K562 (cell line): Measurements from ENCODE around the gene SLC15A1. TPM values are rescaled to one million over a fixed set of nuclear protein-coding genes. Genes with fewer than 3 reads are reported as not detected.

Source experiments
- ATAC-seq: fragments of 200-7000 bp; cut with Tn5 transposase; 3 replicates; pipeline ENCODE4 v1.9.1; 2020; ENCODE audit warnings: moderate library complexity
- BruUV-seq: library from RNA; stranded (reverse); fragments of 400-500 nt; replicated peaks from 2 replicates; lab custom pipeline; 2021; lab: Mats Ljungman, UMichigan
- CTCF ChIA-PET: fragments of 300-600 bp; formaldehyde crosslinking; extraction: SDS; loops from one replicate; lab custom pipeline; 2021; ENCODE audit warnings: low intra/inter-chr PET ratio; lab: Yijun Ruan, JAX
- POLR2A ChIA-PET: fragments of 300-600, 350-650 bp; sonication (Branson Sonifier 250); formaldehyde crosslinking; extraction: SDS; loops from one replicate; lab custom pipeline; 2021; ENCODE audit warnings: antibody characterized with exemption, inconsistent platforms; lab: Yijun Ruan, JAX
- DNase-seq, 4 experiments: peaks; one replicate each; pipeline versions ENCODE4 v3.0.0 to v3.0.0-alpha.2; 2011 to 2018; ENCODE audit warnings: low spot score in 3 of 4, mixed read lengths in 3 of 4; ENCODE audit errors: extremely low read depth in 1 of 4
- FAIRE-seq: peaks from 2 replicates; lab custom pipeline; 2011; peaks lifted over from hg19 to GRCh38; lab: Jason Lieb, UNC
- H2AFZ ChIP-seq: 2 replicates; pipeline ENCODE4 v1.6.0; 2011; ENCODE audit warnings: low read depth, low read length, control low read depth, inconsistent platforms
- H3K27ac ChIP-seq: fragments of 200-600 bp; 3 replicates; pipeline ENCODE4 v1.8.0; 2011; ENCODE audit warnings: low read depth, mild to moderate bottlenecking, control low read depth, inconsistent platforms, low read length, moderate library complexity, mixed read lengths; ENCODE audit errors: extremely low read depth
- H3K27me3 ChIP-seq, 2 experiments: fragments of 300-600 bp in 1 of 2; 2 replicates in 1 of 2; 3 replicates in 1 of 2; pipeline versions ENCODE4 v1.6.0 to v1.8.0; 2011; ENCODE audit warnings: inconsistent platforms in 2 of 2, low read length in 2 of 2, mild to moderate bottlenecking in 1 of 2, mixed read lengths in 1 of 2, moderate library complexity in 1 of 2; ENCODE audit not compliant: control insufficient read depth in 2 of 2, insufficient read depth in 2 of 2
- H3K36me3 ChIP-seq: fragments of 300-600 bp; 3 replicates; pipeline ENCODE4 v1.8.0; 2011; ENCODE audit warnings: mild to moderate bottlenecking, low read length, inconsistent platforms; ENCODE audit not compliant: control insufficient read depth, insufficient read depth
- H3K4me1 ChIP-seq, 2 experiments: fragments of 200-600 bp in 1 of 2; replicated peaks in 1 of 2; 2 replicates in 1 of 2; 3 replicates in 1 of 2; pipeline versions ENCODE4 v1.5.1 to v1.8.0; 2011; ENCODE audit warnings: inconsistent platforms in 2 of 2, low read length in 2 of 2, mild to moderate bottlenecking in 1 of 2, mixed read lengths in 1 of 2, moderate library complexity in 1 of 2; ENCODE audit not compliant: control insufficient read depth in 2 of 2, insufficient read depth in 2 of 2
- H3K4me2 ChIP-seq: 2 replicates; pipeline ENCODE4 v1.6.1; 2011; ENCODE audit warnings: low read length, control low read depth, inconsistent platforms, mixed read lengths; ENCODE audit not compliant: insufficient read depth
- H3K4me3 ChIP-seq: fragments of 200-600 bp; sonication (generic), shearing (Covaris generic); 2 replicates; pipeline ENCODE4 v1.5.1; 2016; ENCODE audit warnings: control low read depth, inconsistent platforms
- H3K79me2 ChIP-seq: fragments of 200-600 bp; 3 replicates; pipeline ENCODE4 v1.8.0; 2011; ENCODE audit warnings: low read length, inconsistent platforms; ENCODE audit not compliant: control insufficient read depth, insufficient read depth
- H3K9ac ChIP-seq, 2 experiments: 2 replicates each; pipeline versions ENCODE4 v1.6.0 to v1.6.1; 2011; ENCODE audit warnings: low read depth in 2 of 2, low read length in 2 of 2, control low read depth in 1 of 2, inconsistent platforms in 1 of 2, mild to moderate bottlenecking in 1 of 2, mixed read lengths in 1 of 2; ENCODE audit not compliant: insufficient read depth in 1 of 2
- H3K9me1 ChIP-seq: one replicate; pipeline ENCODE4 v1.6.0; 2011; ENCODE audit warnings: inconsistent platforms, mild to moderate bottlenecking, low read length, moderate library complexity; ENCODE audit not compliant: control insufficient read depth, insufficient read depth
- H3K9me3 ChIP-seq: replicated peaks from 2 replicates; pipeline ENCODE4 v1.5.1; 2011; ENCODE audit warnings: low read depth, low read length, inconsistent platforms; ENCODE audit not compliant: control insufficient read depth, insufficient read depth
- H4K20me1 ChIP-seq: replicated peaks from 2 replicates; pipeline ENCODE4 v1.6.1; 2011; ENCODE audit warnings: low read length, inconsistent platforms, mixed read lengths; ENCODE audit not compliant: control insufficient read depth, insufficient read depth
- CBFB ChIP-seq: sonication (generic); formaldehyde crosslinking; IDR thresholded peaks from 2 replicates; pipeline ENCODE4 v1.4.0; 2020; ENCODE audit warnings: mild to moderate bottlenecking, missing genetic modification reagents
- CHD7 ChIP-seq: fragments of 200-600 bp; sonication (generic); IDR thresholded peaks from one replicate; pipeline ENCODE4 v1.6.1; 2012; ENCODE audit warnings: mild to moderate bottlenecking, low read depth, low read length, inconsistent platforms
- DLX4 ChIP-seq: fragments of 250-450 bp; sonication (Bioruptor Pico); IDR thresholded peaks from 2 replicates; pipeline ENCODE4 v1.6.1; 2021; ENCODE audit warnings: mild to moderate bottlenecking
- MBD2 ChIP-seq: sonication (generic); IDR thresholded peaks from 2 replicates; pipeline ENCODE4 v1.6.1; 2016; ENCODE audit warnings: low read depth, borderline replicate concordance
- NCOA4 ChIP-seq: fragments of 450-650 bp; IDR thresholded peaks from 2 replicates; pipeline ENCODE4 v1.6.1; 2018; ENCODE audit warnings: mild to moderate bottlenecking; ENCODE audit not compliant: partially characterized antibody
- SPI1 ChIP-seq: IDR thresholded peaks from 2 replicates; pipeline ENCODE4 v1.6.1; 2011; ENCODE audit warnings: low read depth, low read length, control low read depth, borderline replicate concordance
- SRSF9 ChIP-seq: fragments of 200-400 bp; formaldehyde crosslinking; IDR thresholded peaks from 2 replicates; pipeline ENCODE4 v1.6.1; 2017; ENCODE audit warnings: low read depth, low read length, borderline replicate concordance
- TAF7 ChIP-seq: fragments of 450-650 bp; IDR thresholded peaks from 2 replicates; pipeline ENCODE4 v1.6.1; 2016; ENCODE audit warnings: missing genetic modification characterization, missing compliant biosample characterization
- TAF9B ChIP-seq: fragments of 450-650 bp; IDR thresholded peaks from 2 replicates; pipeline ENCODE4 v1.6.1; 2018; ENCODE audit warnings: mild to moderate bottlenecking; ENCODE audit not compliant: partially characterized antibody
- TBL1XR1 ChIP-seq, 2 experiments: IDR thresholded peaks; 2 replicates each; pipeline ENCODE4 v1.6.1; 2012; ENCODE audit warnings: improper control_type of control experiment in 2 of 2, low read length in 2 of 2, mild to moderate bottlenecking in 1 of 2
- ZBTB17 ChIP-seq: fragments of 450-650 bp; formaldehyde crosslinking; IDR thresholded peaks from 2 replicates; pipeline ENCODE4 v1.4.0; 2020; ENCODE audit warnings: mild to moderate bottlenecking
- ZNF282 ChIP-seq: sonication (generic); formaldehyde crosslinking; IDR thresholded peaks from 2 replicates; pipeline ENCODE4 v1.8.1; 2023; ENCODE audit warnings: missing genetic modification reagents
- ZNF830 ChIP-seq: fragments of 250-450 bp; sonication (Bioruptor Pico); IDR thresholded peaks from 2 replicates; pipeline ENCODE4 v1.5.0; 2021; ENCODE audit warnings: mild to moderate bottlenecking
- WGBS: fragments of 100-300 bp; shearing (Covaris generic); methylation state at CpG from one replicate; pipeline ENCODE4 v1.1.6; 2016; ENCODE audit warnings: low coverage, mixed read lengths; ENCODE audit not compliant: insufficient coverage; ENCODE audit errors: missing lambda C conversion rate; 5-methylcytosine and 5-hydroxymethylcytosine counted together
- in situ Hi-C: fragments of 300-500 bp; cut with MboI; formaldehyde crosslinking; loops from 4 replicates; pipeline ENCODE4 v1.15.0; 2018; ENCODE audit warnings: inconsistent platforms, mixed read lengths
- intact Hi-C: fragments of 100-400 bp; cut with micrococcal nuclease; formaldehyde crosslinking; loops from 2 replicates; pipeline ENCODE4 v1.14.2; 2022
- polyA plus RNA-seq, 8 experiments: library from polyadenylated mRNA; depleted of rRNA in 4 of 8; stranded (reverse) in 5 of 8; unstranded in 3 of 8; fragments of >200 nt; fragmentation: Nextera tagmentation in 2 of 8; fragmentation: Illumina TruSeq in 1 of 8; extraction: Ambion mirVana in 2 of 8; extraction: Trizol in 1 of 8; gene quantifications; 2 replicates each; pipeline versions ENCODE4 v1.2.1 to v1.2.3, GENCODE V29; 2011 to 2014; ENCODE audit warnings: inconsistent platforms in 1 of 8, missing spikeins in 1 of 8
- total RNA-seq, 7 experiments: library from RNA; depleted of rRNA in 6 of 7; stranded (reverse); fragments of >200 nt in 6 of 7; fragmentation: Illumina TruSeq in 2 of 7; extraction: Trizol in 2 of 7; gene quantifications; 2 replicates each; pipeline versions ENCODE4 v1.2.1 to v1.2.3, GENCODE V29; 2011 to 2021; ENCODE audit warnings: low replicate concordance in 1 of 7

SLC15A1 gene
- total and polyA plus RNA-seq, 9 of the 15 experiments (the other 6 are each of a cell fraction or from before 2014, with no cell fraction given): not detected

DNA sequence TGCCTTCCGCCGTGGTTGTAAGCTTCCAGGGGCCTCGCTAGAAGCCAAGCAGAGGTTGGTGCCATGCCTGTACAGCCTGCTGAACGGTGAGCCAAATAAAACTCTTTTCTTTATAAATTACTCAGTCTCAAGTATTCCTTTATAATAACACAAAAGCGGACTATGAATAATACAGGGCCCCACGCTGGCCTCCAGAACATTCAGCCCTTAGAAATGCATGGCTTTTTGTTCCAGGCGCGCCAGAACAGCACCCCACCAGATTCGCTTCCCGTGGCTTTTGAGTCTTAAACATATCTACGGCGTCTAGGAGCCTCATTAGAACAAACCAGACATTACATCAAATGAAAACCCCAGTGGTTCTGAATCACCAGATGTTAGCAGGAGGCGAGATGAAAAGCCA is 75.1 kb downstream of the SLC15A1 start:
- WGBS: 3% methylated on average over 13 of the region's 13 CpGs
- no peak overlapping the region for H3K4me2 ChIP-seq
- H4K20me1 ChIP-seq: no peaks in the 10 kb centered on the region
- ChIA-PET POLR2A (no interaction called here), CTCF (no interaction called here)
- H3K79me2 ChIP-seq: no peaks in the 10 kb centered on the region
- H3K9me1 ChIP-seq: no peaks in the 10 kb centered on the region
- H3K36me3 ChIP-seq: no peaks in the 10 kb centered on the region
- in situ Hi-C loops: loop anchor here (10.0 kb wide), 1 partner anchor 823 kb away; no protein-coding TSS in a partner anchor
- no peak overlapping the region for H3K4me3 ChIP-seq
- no peak overlapping the region for H3K9ac ChIP-seq
- H3K4me1 ChIP-seq: no peaks in the 10 kb centered on the region
- peaks cover 2 to 35% of the 10 kb centered on the region in 2 experiments; a peak in 2 of 5 replicates for H3K27me3 ChIP-seq
- H3K27ac ChIP-seq: no peak overlapping the region
- H3K9me3 ChIP-seq: no peaks in the 10 kb centered on the region
- no peak for DNase-seq
- no peak overlapping the region for H2AFZ ChIP-seq
- no peak for FAIRE-seq
- intact Hi-C loops: loop anchor here (10.0 kb wide), 2 partner anchors 587 to 643 kb away; no protein-coding TSS in a partner anchor
- ATAC-seq: no peak
- BruUV-seq: no TSS peak
- TF ChIP-seq NCOA4: no peak
- no peak for TF ChIP-seq SPI1
- no peak for TF ChIP-seq ZBTB17
- TF ChIP-seq TBL1XR1 (IDR thresholded peaks at IDR 0.05; ENCODE audit: low read length in 2 of 2): no peak
- no peak for TF ChIP-seq SRSF9
- TF ChIP-seq TAF7: no peak
- no peak for TF ChIP-seq MBD2
- no peak for TF ChIP-seq CHD7
- no peak for TF ChIP-seq DLX4
- no peak for TF ChIP-seq ZNF830
- no peak for TF ChIP-seq TAF9B
- no peak for TF ChIP-seq ZNF282 (CRISPR knock-in tag)
- TF ChIP-seq CBFB (CRISPR knock-in tag): no peak
